NCI-H345 treated with DMSO at 0.1 percent for 48 hours (cell line): ENCODE measurements around the gene KIF4A.
A peak's percentile ranks its signal among the peaks of the same experiment; 100 is the strongest.
"Not testable (repeated sequence)": the region's sequence is repeated elsewhere in the genome, so short reads cannot be mapped to it uniquely, and the experiment has no call there.

Experiments used
- DNase-seq: peaks from one replicate; lab custom pipeline; 2025; ENCODE audit not compliant: unreplicated experiment; lab: John Stamatoyannopoulos, UW

KIF4A gene

GRCh38 chrX:70289793-70290770 lies at the start of gene KIF4A, which contains the start of gene PDZD11:
Gene KIF4A, plus strand, starts transcription at chrX:70290104. Its CDS starts 355 bp downstream, at chrX:70290459.
Gene PDZD11, minus strand, starts transcription at chrX:70289927. Its CDS starts 586 bp downstream, at chrX:70289341.
- DNase-seq = peak; percentile 68

GRCh38 chrX:70240751-70241150 lies 49.2 kb upstream of the KIF4A start:
- no peak for DNase-seq

GRCh38 chrX:70241501-70241900 lies 48.4 kb upstream of the KIF4A start:
- DNase-seq = no peak

GRCh38 chrX:70243601-70244000 lies 46.3 kb upstream of the KIF4A start:
- not testable (repeated sequence) for DNase-seq

- DNase-seq = no peak
These were observed 45.0 kb upstream of the KIF4A start for GRCh38 chrX:70244881-70245280.

GRCh38 chrX:70247252-70247651 lies 42.7 kb upstream of the KIF4A start:
- no peak for DNase-seq

GRCh38 chrX:70252491-70252890 lies 37.4 kb upstream of the KIF4A start:
- no peak for DNase-seq

- no peak for DNase-seq
These were observed 36.4 kb upstream of the KIF4A start for GRCh38 chrX:70253377-70254062.

GRCh38 chrX:70254063-70254400 lies 35.9 kb upstream of the KIF4A start:
- DNase-seq = no peak

GRCh38 chrX:70254909-70255308 lies 35.0 kb upstream of the KIF4A start:
- DNase-seq = no peak

GRCh38 chrX:70255452-70255851 lies 34.5 kb upstream of the KIF4A start:
- no peak for DNase-seq

- DNase-seq = no peak
These were observed 32.2 kb upstream of the KIF4A start for GRCh38 chrX:70257423-70258288.

GRCh38 chrX:70260104-70260503 lies 29.8 kb upstream of the KIF4A start, which contains the start of gene P2RY4:
Gene P2RY4, minus strand, starts transcription at chrX:70260204. Its CDS starts 580 bp downstream, at chrX:70259624.
- no peak for DNase-seq

GRCh38 chrX:70262952-70263567 lies 26.8 kb upstream of the KIF4A start:
- DNase-seq = peak; percentile 33

- no peak for DNase-seq
These were observed 25.1 kb upstream of the KIF4A start for GRCh38 chrX:70264784-70265183.

- no peak for DNase-seq
These were observed 21.9 kb upstream of the KIF4A start, which contains the start of gene ARR3 for GRCh38 chrX:70268034-70268433. Gene ARR3, plus strand, starts transcription at chrX:70268334. Its CDS starts 1,052 bp downstream, at chrX:70269386.

GRCh38 chrX:70274029-70274428 lies 15.9 kb upstream of the KIF4A start:
- DNase-seq = not testable (repeated sequence)

- DNase-seq = no peak
These were observed 10.8 kb upstream of the KIF4A start for GRCh38 chrX:70279081-70279480.

GRCh38 chrX:70280573-70280972 lies 9.3 kb upstream of the KIF4A start:
- DNase-seq = no peak

- no peak for DNase-seq
These were observed 8.0 kb upstream of the KIF4A start, which contains the start of gene RAB41 for GRCh38 chrX:70281951-70282350. Gene RAB41, plus strand, starts transcription at chrX:70282172. Its CDS starts 46 bp downstream, at chrX:70282218.
